PC-3 (cell line): ENCODE results near the gene TMCC3. TPM values are rescaled to one million over a fixed set of nuclear protein-coding genes. Genes with fewer than 3 reads are reported as not detected.

ENCODE experiments used
- ATAC-seq: fragments of 200-7000 bp; cut with Tn5 transposase; 2 replicates; pipeline ENCODE4 v1.9.1; 2020; ENCODE audit warnings: mild to moderate bottlenecking, moderate library complexity
- BruUV-seq: library from RNA; stranded (reverse); fragments of 400-500 nt; replicated peaks from 2 replicates; lab custom pipeline; 2021; lab: Mats Ljungman, UMichigan
- CTCF ChIA-PET: fragments of 300-600 bp; sonication (Branson Sonifier 250); formaldehyde crosslinking; loops from one replicate; lab custom pipeline; 2022; ENCODE audit warnings: antibody characterized with exemption; lab: Charles Lee
- POLR2A ChIA-PET: fragments of 300-600 bp; sonication (Branson Sonifier 250); formaldehyde crosslinking; loops from one replicate; lab custom pipeline; 2022; ENCODE audit warnings: antibody characterized with exemption; ENCODE audit not compliant: unreplicated experiment; lab: Charles Lee
- DNase-seq: peaks from one replicate; pipeline ENCODE4 v3.0.0-alpha.2; 2015
- H2AFZ ChIP-seq: fragments of 300-600 bp; sonication (generic); 2 replicates; pipeline ENCODE4 v1.6.0; 2016; ENCODE audit warnings: antibody characterized with exemption, low read length
- H3F3A ChIP-seq: fragments of 300-600 bp; sonication (generic); one replicate; pipeline ENCODE4 v1.6.0; 2017; ENCODE audit warnings: antibody characterized with exemption, low read length, control low read depth, mild to moderate bottlenecking; ENCODE audit not compliant: unreplicated experiment
- H3K27ac ChIP-seq: fragments of 300-600 bp; sonication (generic); 2 replicates; pipeline ENCODE4 v1.5.1; 2016; ENCODE audit warnings: mild to moderate bottlenecking, low read length
- H3K27me3 ChIP-seq: fragments of 300-600 bp; sonication (generic); 2 replicates; pipeline ENCODE4 v1.6.1; 2016; ENCODE audit warnings: low read length, mixed read lengths
- H3K36me3 ChIP-seq: fragments of 300-600 bp; sonication (generic); 2 replicates; pipeline ENCODE4 v1.6.1; 2016; ENCODE audit warnings: low read depth, mixed run types, low read length, mixed read lengths
- H3K4me1 ChIP-seq: fragments of 300-600 bp; sonication (generic); 2 replicates; pipeline ENCODE4 v1.5.1; 2016; ENCODE audit warnings: low read length; ENCODE audit not compliant: insufficient read depth
- H3K4me2 ChIP-seq: fragments of 300-600 bp; sonication (generic); 2 replicates; pipeline ENCODE4 v1.6.0; 2016; ENCODE audit warnings: low read length
- H3K4me3 ChIP-seq: fragments of 300-600 bp; sonication (generic); 2 replicates; pipeline ENCODE4 v1.5.1; 2016; ENCODE audit warnings: mild to moderate bottlenecking, low read length, mixed read lengths
- H3K79me2 ChIP-seq: fragments of 300-600 bp; sonication (generic); 2 replicates; pipeline ENCODE4 v1.6.1; 2017; ENCODE audit warnings: low read length, mixed read lengths
- H3K9ac ChIP-seq: fragments of 300-600 bp; sonication (generic); 2 replicates; pipeline ENCODE4 v1.6.0; 2016; ENCODE audit warnings: mild to moderate bottlenecking, low read length
- H3K9me2 ChIP-seq: fragments of 300-600 bp; sonication (generic); replicated peaks from 2 replicates; pipeline ENCODE4 v1.6.1; 2016; ENCODE audit warnings: mixed run types, low read length, mixed read lengths
- H3K9me3 ChIP-seq: fragments of 300-600 bp; sonication (generic); 2 replicates; pipeline ENCODE4 v1.6.1; 2016; ENCODE audit warnings: low read length, mixed read lengths
- H4K20me1 ChIP-seq: fragments of 300-600 bp; sonication (generic); 2 replicates; pipeline ENCODE4 v1.6.1; 2016; ENCODE audit warnings: low read length, mixed read lengths
- CTCF ChIP-seq: fragments of 300-600 bp; sonication (generic); conservative IDR thresholded peaks from 2 replicates; pipeline ENCODE4 v1.5.1; 2017; ENCODE audit warnings: antibody characterized with exemption, low read depth, mild to moderate bottlenecking, low read length
- EZH2 ChIP-seq: fragments of 300-600 bp; sonication (generic); IDR thresholded peaks from one replicate; pipeline ENCODE4 v1.6.1; 2017; ENCODE audit warnings: antibody characterized with exemption, mild to moderate bottlenecking, low read length; ENCODE audit not compliant: unreplicated experiment
- EZH2phosphoT487 ChIP-seq: fragments of 300-600 bp; sonication (generic); IDR thresholded peaks from 2 replicates; pipeline ENCODE4 v1.6.1; 2018; ENCODE audit warnings: mild to moderate bottlenecking, antibody characterized with exemption, low read length, borderline replicate concordance
- intact Hi-C: fragments of 100-400 bp; cut with micrococcal nuclease; formaldehyde crosslinking; loops from 2 replicates; pipeline ENCODE4 v1.9.0; 2023
- total RNA-seq: library from RNA; depleted of rRNA; stranded (reverse); fragments of >200 nt; gene quantifications from 2 replicates; pipeline ENCODE4 v1.2.3, GENCODE V29; 2014

The TMCC3 gene
- total RNA-seq, 1 experiment from 2014 or later = 6.5 TPM

- ChIA-PET CTCF (no interaction called here), POLR2A (no interaction called here)
- Histone ChIP-seq H3K9ac (peak overlapping the region; percentile 78), H3K4me3 (peak overlapping the region; percentile 89), H4K20me1 (no peaks in the 10 kb centered on the region), H3K9me3 (no peaks in the 10 kb centered on the region), H2AFZ (peak overlapping the region; percentile 86), H3F3A (no peaks in the 10 kb centered on the region), H3K27me3 (no peaks in the 10 kb centered on the region), H3K36me3 (no peaks in the 10 kb centered on the region), H3K27ac (peak overlapping the region; percentile 55), H3K4me1 (peaks cover 33% of the 10 kb centered on the region), H3K4me2 (peak overlapping the region; percentile 96), H3K79me2 (peaks cover 35% of the 10 kb centered on the region), H3K9me2 (no peaks in the 10 kb centered on the region)
- peak; percentile 40 for DNase-seq
- TF ChIP-seq CTCF = peak; percentile 53
- no peak for TF ChIP-seq EZH2
- TSS peak; percentile 65 for BruUV-seq
- ATAC-seq = peak; percentile 53
- intact Hi-C loops = loop anchor here (2.0 to 5.0 kb wide), 4 partner anchors 35 to 113 kb away; no protein-coding TSS in a partner anchor
Measured at GRCh38 chr12:94649349-94650142, 811 bp downstream of the TMCC3 start.

- no peak for ATAC-seq
- H3K9me3 ChIP-seq = no peaks in the 10 kb centered on the region
- H3K27me3 ChIP-seq = no peaks in the 10 kb centered on the region
- POLR2A ChIA-PET = no interaction called here
- no peaks in the 10 kb centered on the region for H3K9me2 ChIP-seq
- H3K4me2 ChIP-seq = peak overlapping the region; percentile 96
- H3K4me1 ChIP-seq = peaks cover 42% of the 10 kb centered on the region
- H3F3A ChIP-seq = no peaks in the 10 kb centered on the region
- peak; percentile 83 for DNase-seq
- intact Hi-C loops = loop anchor here (2.0 to 5.0 kb wide), 2 partner anchors 34 to 86 kb away; no protein-coding TSS in a partner anchor
- no peaks in the 10 kb centered on the region for H4K20me1 ChIP-seq
- peak overlapping the region; percentile 86; the same call in 1 of the 2 replicates for H2AFZ ChIP-seq
- H3K4me3 ChIP-seq = peak overlapping the region; percentile 89
- no TSS peak for BruUV-seq
- H3K36me3 ChIP-seq = no peaks in the 10 kb centered on the region
- CTCF ChIA-PET = no interaction called here
- TF ChIP-seq EZH2phosphoT487 (no peak), EZH2 (no peak), CTCF (no peak)
- H3K79me2 ChIP-seq = peaks cover 35% of the 10 kb centered on the region
- peak overlapping the region; percentile 55 for H3K27ac ChIP-seq
- H3K9ac ChIP-seq = peak overlapping the region; percentile 78
Measured at GRCh38 chr12:94648578-94648977, 1.8 kb downstream of the TMCC3 start.
